ENCODE data around the gene PGBD4.

Gene PGBD4

GRCh38 chr15:34101366-34102174 is at the start of gene PGBD4, which contains the start of gene EMC7:
TSS of gene PGBD4 (plus strand) at chr15:34102083. CDS start at chr15:34102532, 449 bp downstream.
TSS of gene EMC7 (minus strand) at chr15:34101862. CDS start at chr15:34101839, 23 bp downstream.
- peak; percentile 99 for DNase-seq

DNA sequence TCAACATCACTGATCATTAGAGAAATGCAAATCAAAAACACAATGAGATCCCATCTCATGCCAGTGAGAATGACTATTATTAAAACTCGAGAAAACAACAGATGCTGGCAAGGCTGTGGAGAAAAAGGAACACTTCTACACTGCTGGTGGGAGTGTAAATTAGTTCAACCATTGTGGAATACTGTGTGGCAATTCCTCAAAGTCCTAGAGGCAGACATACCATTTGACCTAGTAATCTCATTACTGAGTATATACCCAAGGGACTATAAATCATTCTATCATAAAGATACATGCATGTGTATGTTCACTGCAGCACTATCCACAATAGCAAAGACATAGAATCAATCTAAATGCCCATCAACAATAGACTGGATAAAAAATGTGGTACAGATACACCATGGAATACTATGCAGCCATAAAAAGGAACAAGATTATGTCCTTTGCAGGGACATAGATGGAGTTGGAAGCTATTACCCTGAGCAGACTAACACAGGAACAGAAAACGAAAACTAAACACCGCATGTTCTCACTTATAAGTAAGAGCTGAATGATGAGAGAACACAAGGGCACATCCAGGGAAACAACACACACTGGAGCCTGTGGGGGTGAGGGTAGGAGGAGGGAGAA is 47.7 kb upstream of the PGBD4 start:
- no peak for DNase-seq

DNA sequence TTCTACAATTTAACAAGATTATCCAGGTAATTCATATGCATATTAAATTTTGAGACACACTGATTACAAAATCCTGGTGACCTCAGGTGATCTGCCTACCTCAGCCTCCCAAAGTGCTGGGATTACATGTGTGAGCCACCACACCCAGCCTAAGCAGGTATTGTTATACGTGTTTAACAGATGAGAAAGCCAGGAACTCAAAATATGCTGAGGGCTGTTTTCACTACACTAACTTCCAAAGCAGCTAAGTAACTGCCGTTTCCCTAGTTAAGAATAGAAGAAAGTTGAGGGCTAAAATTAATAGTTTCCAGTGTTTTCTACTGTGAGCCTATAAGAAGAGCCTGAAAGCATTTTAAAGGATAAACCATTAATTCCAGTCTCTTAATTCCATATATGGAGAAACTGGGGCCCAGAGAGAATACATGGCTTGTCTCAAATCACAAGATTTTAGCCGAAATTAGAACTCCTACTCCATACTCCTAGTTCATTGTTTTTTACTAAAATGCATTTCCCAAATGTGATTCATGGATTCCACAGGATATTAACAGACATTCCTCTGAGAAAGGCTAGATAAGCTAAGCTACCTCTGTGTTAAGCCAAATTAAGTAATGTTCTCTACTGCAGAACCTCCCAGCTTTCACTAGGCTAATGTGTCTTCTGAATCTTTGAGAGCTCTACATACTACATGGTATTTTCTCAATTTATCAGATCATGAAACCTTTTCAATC is 45.9 kb upstream of the PGBD4 start:
- DNase-seq = peak; percentile 82

GRCh38 chr15:34056911-34057310 is 45.0 kb upstream of the PGBD4 start:
- no peak for DNase-seq

DNA sequence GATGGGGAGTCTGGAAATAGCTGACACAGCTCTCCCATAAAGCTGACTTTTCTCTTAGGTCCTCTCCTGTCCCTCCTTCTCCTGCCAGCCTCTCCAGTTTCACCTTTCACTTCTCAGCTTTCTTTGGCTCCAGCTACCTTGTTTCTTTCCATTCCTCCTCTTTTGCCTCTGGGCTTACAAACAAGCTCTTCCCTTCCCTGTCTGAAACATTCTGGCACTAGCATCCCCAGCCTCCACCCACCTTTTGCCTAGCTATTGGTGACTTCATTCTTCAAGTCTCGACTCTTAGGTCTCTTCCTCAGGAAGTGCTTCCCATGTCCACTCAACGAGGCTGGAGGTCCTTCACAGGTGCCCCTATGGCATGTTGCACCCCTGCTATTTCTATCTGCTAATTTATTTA is 42.4 kb upstream of the PGBD4 start:
- no peak for DNase-seq

- no peak for DNase-seq
Measured at GRCh38 chr15:34059946-34060345, 41.9 kb upstream of the PGBD4 start.

DNA sequence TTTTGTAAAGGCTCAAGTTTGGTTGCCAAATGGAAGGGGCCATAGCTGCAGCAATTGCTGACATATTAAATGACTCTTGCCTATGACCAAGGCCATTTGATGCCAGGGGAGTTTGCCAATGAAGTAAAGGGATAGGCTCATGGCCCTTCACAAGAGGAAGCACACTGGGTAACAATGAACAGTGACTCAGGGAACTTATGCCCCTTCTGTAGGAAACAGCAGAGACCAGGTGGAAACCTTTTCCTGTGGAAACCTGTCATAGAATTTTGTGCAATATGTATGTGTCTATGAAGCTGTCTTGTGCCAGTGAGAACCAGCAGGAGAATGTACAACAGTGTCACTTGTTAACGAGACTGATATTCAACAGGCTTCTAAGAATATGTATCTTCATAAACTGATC is 37.4 kb upstream of the PGBD4 start:
- no peak for DNase-seq

DNA sequence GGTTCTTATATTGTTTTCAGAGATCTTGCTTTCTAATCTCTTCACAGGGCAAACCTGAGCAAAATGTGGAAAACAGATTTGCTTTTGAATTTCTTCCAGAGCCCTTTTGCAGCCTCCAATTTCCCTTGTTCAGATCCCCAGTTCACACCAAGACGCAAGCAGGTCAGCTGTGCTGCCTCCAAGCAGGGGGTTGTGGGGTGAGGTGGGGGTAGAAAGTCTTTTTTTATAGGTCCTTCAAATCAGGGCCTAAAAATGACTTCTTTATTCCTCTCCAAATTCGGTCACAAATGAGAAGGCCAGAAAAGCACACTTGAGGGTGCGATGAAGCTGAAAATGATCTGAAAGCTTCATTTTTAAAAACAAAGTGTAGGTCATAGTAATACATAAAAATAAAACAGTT is 36.6 kb upstream of the PGBD4 start:
- no peak for DNase-seq

DNA sequence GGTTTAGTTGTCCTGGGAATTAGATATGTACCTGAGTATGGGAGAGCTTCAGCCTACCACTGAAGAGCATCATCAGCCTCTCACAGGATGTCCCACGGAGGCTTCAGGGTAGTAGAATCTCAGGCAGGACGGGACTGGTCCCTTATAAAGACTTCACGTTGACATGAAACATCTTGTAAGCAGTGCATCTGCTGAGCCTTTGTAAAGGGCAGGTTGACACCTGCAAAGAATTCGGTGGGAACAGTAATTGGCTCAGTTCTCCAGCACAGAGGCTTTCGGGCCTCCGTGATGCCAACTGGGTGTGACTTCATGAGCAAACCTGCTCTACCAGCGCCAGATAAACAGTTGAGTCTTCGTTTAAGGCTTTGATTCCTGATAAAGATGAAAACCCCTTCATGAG is 35.9 kb upstream of the PGBD4 start:
- DNase-seq = no peak

DNA sequence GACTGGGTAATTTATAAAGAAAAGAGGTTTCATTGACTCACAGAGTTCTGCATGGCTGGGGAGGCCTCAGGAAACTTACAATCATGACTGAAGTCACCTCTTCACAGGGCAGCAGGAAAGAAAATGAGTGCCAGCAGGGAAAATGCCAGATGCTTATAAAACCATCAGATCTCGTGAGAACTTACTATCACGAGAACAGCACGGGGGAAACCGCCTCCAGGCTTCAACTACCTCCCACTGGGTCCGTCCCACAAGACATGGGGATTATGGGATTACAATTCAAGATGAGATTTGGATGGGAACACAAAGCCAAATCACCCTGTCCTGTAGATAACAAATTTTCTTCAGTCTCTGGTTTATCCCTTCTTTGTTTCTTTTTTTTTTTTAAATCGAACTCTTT is 31.9 kb upstream of the PGBD4 start:
- no peak for DNase-seq

GRCh38 chr15:34076785-34077184 is 25.1 kb upstream of the PGBD4 start:
- no peak for DNase-seq

- no peak for DNase-seq
Measured at GRCh38 chr15:34078900-34079299, 23.0 kb upstream of the PGBD4 start.

GRCh38 chr15:34079904-34080303 is 22.0 kb upstream of the PGBD4 start:
- DNase-seq = no peak

GRCh38 chr15:34084086-34084485 is 17.8 kb upstream of the PGBD4 start:
- peak; percentile 84 for DNase-seq

- DNase-seq = peak; percentile 65
Measured at GRCh38 chr15:34085746-34086145, 16.1 kb upstream of the PGBD4 start.

- no peak for DNase-seq
Measured at GRCh38 chr15:34099914-34100313, 2.0 kb upstream of the PGBD4 start.

DNA sequence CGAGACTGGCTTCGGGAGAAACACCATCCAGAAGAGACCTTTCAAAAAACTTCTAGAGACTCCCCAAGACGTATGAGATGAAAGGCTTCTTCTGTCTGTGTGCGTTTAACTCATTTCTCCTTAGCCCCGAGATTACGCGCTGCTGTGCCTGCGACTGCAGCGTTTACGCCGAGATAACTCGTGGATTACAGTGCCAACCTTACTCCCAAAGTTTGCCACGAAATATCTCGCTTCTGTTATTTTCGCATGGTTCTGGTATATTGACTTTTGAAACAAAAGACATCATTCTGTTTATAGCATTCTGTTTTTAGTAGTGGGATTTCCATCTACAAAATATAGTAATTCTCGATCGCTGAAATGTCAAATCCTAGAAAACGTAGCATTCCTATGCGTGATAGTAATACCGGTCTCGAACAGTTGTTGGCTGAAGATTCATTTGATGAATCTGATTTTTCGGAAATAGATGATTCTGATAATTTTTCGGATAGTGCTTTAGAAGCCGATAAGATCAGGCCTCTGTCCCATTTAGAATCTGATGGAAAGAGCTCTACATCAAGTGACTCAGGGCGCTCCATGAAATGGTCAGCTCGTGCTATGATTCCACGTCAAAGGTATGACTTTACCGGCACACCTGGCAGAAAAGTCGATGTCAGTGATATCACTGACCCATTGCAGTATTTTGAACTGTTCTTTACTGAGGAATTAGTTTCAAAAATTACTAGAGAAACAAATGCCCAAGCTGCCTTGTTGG is 467 bp downstream of the PGBD4 start:
- no peak for DNase-seq

GRCh38 chr15:34106423-34106822 is 4.5 kb downstream of the PGBD4 start:
- no peak for DNase-seq

- DNase-seq = no peak
Measured at GRCh38 chr15:34107315-34107714, 5.4 kb downstream of the PGBD4 start.

DNA sequence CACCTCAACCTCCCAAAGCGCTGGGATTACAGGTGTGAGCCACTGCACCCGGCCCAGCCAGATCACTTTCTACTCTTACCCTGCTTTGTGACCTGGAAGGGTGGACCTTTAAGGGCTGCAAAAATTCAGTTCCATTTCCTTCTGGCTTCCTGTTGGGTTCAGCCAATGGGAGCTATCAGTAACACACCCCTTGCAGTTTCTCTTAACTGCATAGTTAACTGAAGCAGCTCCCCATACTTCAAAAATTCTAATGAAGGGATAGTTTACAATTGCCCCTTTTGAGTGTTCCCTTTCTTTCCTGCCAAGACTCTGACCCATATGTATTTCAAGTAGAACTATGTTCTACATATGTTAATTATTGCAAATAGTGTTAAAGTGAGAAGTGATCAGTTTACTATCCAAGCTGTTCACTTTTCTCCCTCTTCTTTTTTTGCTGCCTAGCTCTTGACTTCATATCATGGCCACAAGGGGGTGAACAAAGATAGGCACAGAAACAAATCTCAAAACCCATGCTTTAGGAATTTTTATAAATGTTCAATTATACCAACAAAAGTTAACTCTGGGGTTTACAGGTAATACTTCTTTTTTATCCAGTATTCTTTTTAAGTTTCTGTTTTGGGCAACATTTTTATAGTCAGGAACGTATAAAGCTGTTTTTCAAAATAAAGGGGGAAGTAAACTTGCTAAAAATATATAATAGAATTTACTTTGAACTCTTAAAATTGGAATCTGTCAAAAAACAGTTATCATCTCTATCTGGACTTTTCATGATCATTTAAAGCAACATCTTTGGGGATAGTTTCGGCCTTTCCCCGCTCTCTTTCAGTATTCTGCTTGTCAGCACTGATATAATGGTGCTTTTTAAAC is 8.1 kb downstream of the PGBD4 start:
- peak; percentile 48 for DNase-seq

DNA sequence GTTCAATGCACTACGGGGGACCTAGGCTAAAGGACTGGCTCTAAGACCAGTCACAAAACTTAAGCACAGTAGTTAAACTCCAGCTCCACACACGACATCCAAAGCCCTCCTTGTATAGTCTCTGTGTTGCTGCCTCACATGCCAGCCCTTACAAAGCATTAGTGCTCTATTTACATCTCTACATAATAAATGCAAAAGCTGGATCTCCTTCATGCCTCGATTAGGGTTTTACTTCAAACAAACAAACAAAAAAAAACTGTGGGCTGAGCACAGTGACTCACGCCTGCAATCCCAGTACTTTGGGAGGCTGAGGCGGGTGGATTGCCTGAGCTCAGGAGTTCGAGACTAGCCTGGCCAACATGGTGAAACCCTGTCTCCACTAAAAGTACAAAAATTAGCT is 9.6 kb downstream of the PGBD4 start:
- DNase-seq = no peak

DNA sequence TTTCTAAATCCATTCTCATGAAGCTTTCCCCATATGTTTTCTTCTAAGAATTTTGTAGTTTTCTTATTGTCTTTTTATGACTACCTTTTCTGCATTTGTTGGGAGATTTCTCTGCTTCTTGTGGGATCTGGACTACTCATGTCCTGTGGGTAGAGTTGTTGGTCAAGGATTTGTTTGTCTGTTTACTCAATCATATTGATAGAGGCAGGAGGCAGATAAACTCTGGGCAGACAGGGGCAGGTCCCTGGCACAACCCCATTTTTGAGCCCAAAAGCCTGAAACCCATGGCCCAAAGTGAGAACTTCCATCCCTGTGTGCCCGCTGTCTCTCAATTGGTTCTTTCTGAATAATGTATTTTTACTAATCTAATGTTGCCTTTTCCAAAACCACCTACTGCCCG is 12.3 kb downstream of the PGBD4 start:
- DNase-seq = no peak

All from HCEC 1CT (cell line).